Aorta (tissue), 5 donors: ENCODE data around the gene PEAR1. TPM values are rescaled to one million over a fixed set of nuclear protein-coding genes. Genes with fewer than 3 reads are reported as not detected.

Experiments
- ATAC-seq: fragments of 200-7000 bp; cut with Tn5 transposase; one replicate; pipeline ENCODE4 v1.9.1; 2022; ENCODE audit warnings: moderate library complexity; ENCODE audit not compliant: low FRiP score
- DNase-seq, 2 donors: peaks; one replicate each; pipeline ENCODE4 v3.0.0-alpha.2; 2020
- H3K27ac ChIP-seq, 2 donors: one replicate each; pipeline ENCODE4 v1.5.1; 2013; ENCODE audit warnings: low read length in 2 of 2, mild to moderate bottlenecking in 2 of 2, moderate library complexity in 2 of 2, control low read depth in 1 of 2, inconsistent platforms in 1 of 2, low read depth in 1 of 2
- H3K27me3 ChIP-seq, 2 donors: one replicate each; pipeline ENCODE4 v1.6.1; 2013; ENCODE audit warnings: control low read depth in 1 of 2, low read length in 1 of 2, mild to moderate bottlenecking in 1 of 2, moderate library complexity in 1 of 2; ENCODE audit not compliant: insufficient read depth in 2 of 2, control insufficient read depth in 1 of 2
- H3K36me3 ChIP-seq, 2 donors: one replicate each; pipeline ENCODE4 v1.6.1; 2013; ENCODE audit warnings: control low read depth in 1 of 2, low read length in 1 of 2, mild to moderate bottlenecking in 1 of 2; ENCODE audit not compliant: insufficient read depth in 2 of 2, control insufficient read depth in 1 of 2
- H3K4me1 ChIP-seq, 2 donors: one replicate each; pipeline ENCODE4 v1.6.1; 2013; ENCODE audit warnings: low read length in 2 of 2, control low read depth in 1 of 2, mild to moderate bottlenecking in 1 of 2, moderate library complexity in 1 of 2; ENCODE audit not compliant: insufficient read depth in 2 of 2, control insufficient read depth in 1 of 2
- H3K4me3 ChIP-seq, 2 donors: one replicate each; pipeline ENCODE4 v1.5.1; 2013; ENCODE audit warnings: low read length in 2 of 2, control low read depth in 1 of 2, mild to moderate bottlenecking in 1 of 2
- H3K9me3 ChIP-seq: one replicate; pipeline ENCODE4 v1.6.1; 2013; ENCODE audit warnings: mild to moderate bottlenecking, low read length; ENCODE audit not compliant: control insufficient read depth
- WGBS, 2 donors: extraction: QIAGEN DNeasy Blood & Tissue Kit; methylation state at CpG; one replicate each; pipeline ENCODE4 v1.1.7; 2013; 5-methylcytosine and 5-hydroxymethylcytosine counted together
- intact Hi-C, 2 donors: fragments of 100-400 bp; cut with DNase I; formaldehyde crosslinking; loops; one replicate each; pipeline versions ENCODE4 v1.14.2 to v1.15.0; 2022
- polyA plus RNA-seq, 2 donors: library from polyadenylated mRNA; stranded (reverse); fragments of 200-250 nt; gene quantifications; one replicate each; pipeline ENCODE4 v1.2.3, GENCODE V29; 2013
- total RNA-seq, 2 donors: library from RNA; stranded (reverse); fragmentation: NEBNext Ultra II Directional; extraction: Animal tissue kit (Norgen Biotek cat#: 25700); gene quantifications; one replicate each; pipeline ENCODE4 v1.2.1, GENCODE V29; 2021
- donor health status: healthy with polysubstance abuse.
- donor health status: Bipolar disorder and iron deficiency.
- donor health status: DM: no; HTN: no; CAD: no.
- donor health status: DM: no; HTN: no; CAD: no.
- donor health status: DM: yes; HTN: yes; CAD: no.

Gene PEAR1
- total and polyA plus RNA-seq, 4 donors, result 5.6 to 46.6 (median 25.1) TPM

DNA sequence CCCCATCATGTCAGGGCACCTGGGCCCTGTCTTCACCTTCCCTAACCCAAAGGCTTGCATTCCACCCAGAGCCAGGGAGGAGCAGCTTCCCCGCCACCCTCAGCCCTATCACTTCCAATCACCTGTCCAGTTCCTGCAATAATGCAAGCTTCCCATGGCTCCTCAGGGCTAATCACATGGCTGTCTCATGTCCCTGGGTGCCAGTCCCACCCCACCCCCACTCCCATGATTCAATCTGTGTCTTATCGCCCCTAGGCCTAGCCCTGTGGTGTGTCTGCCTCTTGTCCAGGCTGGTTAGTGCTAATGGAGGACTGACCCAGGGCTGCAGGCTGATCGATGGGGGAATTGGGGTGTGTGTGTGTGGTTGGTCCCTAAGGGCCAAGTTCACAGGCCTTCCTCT lies 11.0 kb upstream of the PEAR1 start:
- no peaks in the 10 kb centered on the region for H3K4me1 ChIP-seq
- DNase-seq, result no peak
- no peak for ATAC-seq
- no peaks in the 10 kb centered on the region for H3K9me3 ChIP-seq
- no peak overlapping the region for H3K27ac ChIP-seq
- intact Hi-C loops, result loop anchor here in 1 of 2 donors (10.0 kb wide), 1 partner anchor 188 kb away; no protein-coding TSS in a partner anchor
- no peaks in the 10 kb centered on the region for H3K27me3 ChIP-seq
- H3K36me3 ChIP-seq, result no peaks in the 10 kb centered on the region
- 82 to 97% methylated on average over 3 of the region's 3 CpGs for WGBS, 2 donors
- no peak overlapping the region for H3K4me3 ChIP-seq

- no peak overlapping the region for H3K27ac ChIP-seq
- ATAC-seq (no peak), DNase-seq (no peak)
- no peaks in the 10 kb centered on the region for H3K36me3 ChIP-seq
- H3K9me3 ChIP-seq, result no peaks in the 10 kb centered on the region
- no peaks in the 10 kb centered on the region for H3K4me1 ChIP-seq
- no peaks in the 10 kb centered on the region for H3K27me3 ChIP-seq
- intact Hi-C loops, result loop anchor here in 1 of 2 donors (10.0 kb wide), 1 partner anchor 189 kb away; no protein-coding TSS in a partner anchor
- no peak overlapping the region for H3K4me3 ChIP-seq
- 74 to 75% methylated on average over 7 of the region's 7 CpGs for WGBS, 2 donors
These were observed 9.6 kb upstream of the PEAR1 start for GRCh38 chr1:156883919-156884318.

GRCh38 chr1:156884560-156885184 lies 8.8 kb upstream of the PEAR1 start:
- intact Hi-C loops, result loop anchor here (5.0 to 10.0 kb wide), 2 partner anchors 42 to 190 kb away; no protein-coding TSS in a partner anchor
- DNase-seq, result no peak
- no peak overlapping the region for H3K27ac ChIP-seq
- no peaks in the 10 kb centered on the region for H3K36me3 ChIP-seq
- no peaks in the 10 kb centered on the region for H3K27me3 ChIP-seq
- no peaks in the 10 kb centered on the region for H3K9me3 ChIP-seq
- no peak overlapping the region for H3K4me3 ChIP-seq
- ATAC-seq, result no peak
- 45 to 49% methylated on average over 10 of the region's 10 CpGs for WGBS, 2 donors
- no peaks in the 10 kb centered on the region for H3K4me1 ChIP-seq

GRCh38 chr1:156885314-156885713 lies 8.2 kb upstream of the PEAR1 start:
- WGBS, 2 donors, result 11 to 20% methylated on average over 1 of the region's 1 CpG
- DNase-seq (no peak), ATAC-seq (no peak)
- Histone ChIP-seq H3K27me3 (no peaks in the 10 kb centered on the region), H3K4me1 (no peaks in the 10 kb centered on the region), H3K4me3 (no peak overlapping the region), H3K36me3 (no peaks in the 10 kb centered on the region), H3K9me3 (no peaks in the 10 kb centered on the region), H3K27ac (no peak overlapping the region)
- intact Hi-C loops, result loop anchor here (5.0 to 10.0 kb wide), 2 partner anchors 43 to 191 kb away; no protein-coding TSS in a partner anchor

DNA sequence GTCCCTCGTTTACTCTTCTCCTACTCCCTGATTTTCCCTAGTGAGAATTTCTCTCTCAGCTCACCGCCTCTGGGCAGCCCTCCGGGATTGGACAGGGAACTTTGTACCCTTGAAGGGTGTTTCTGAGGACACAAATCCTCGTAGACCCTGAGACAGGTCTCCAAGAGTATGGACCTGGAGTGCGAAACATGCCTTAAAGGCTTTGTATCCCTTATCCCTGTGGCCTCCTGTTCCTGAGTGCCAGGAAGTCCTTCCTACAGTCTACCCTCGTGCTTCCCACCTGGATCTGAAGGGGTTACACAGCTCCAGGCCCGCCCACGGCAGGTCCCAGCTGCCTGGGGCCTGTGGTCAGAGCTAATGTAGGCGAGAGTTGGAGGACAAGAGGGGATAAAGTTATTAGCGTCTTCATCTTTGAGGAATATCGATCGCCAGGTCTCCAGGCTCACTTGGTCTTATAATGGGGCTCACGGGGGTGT lies 7.6 kb upstream of the PEAR1 start:
- no peaks in the 10 kb centered on the region for H3K4me1 ChIP-seq
- no peak overlapping the region for H3K27ac ChIP-seq
- intact Hi-C loops, result loop anchor here (5.0 to 10.0 kb wide), 2 partner anchors 44 to 191 kb away; no protein-coding TSS in a partner anchor
- 76 to 81% methylated on average over 13 of the region's 13 CpGs for WGBS, 2 donors
- no peaks in the 10 kb centered on the region for H3K9me3 ChIP-seq
- no peaks in the 10 kb centered on the region for H3K27me3 ChIP-seq
- no peaks in the 10 kb centered on the region for H3K36me3 ChIP-seq
- ATAC-seq, result no peak
- no peak overlapping the region for H3K4me3 ChIP-seq
- DNase-seq, result no peak

DNA sequence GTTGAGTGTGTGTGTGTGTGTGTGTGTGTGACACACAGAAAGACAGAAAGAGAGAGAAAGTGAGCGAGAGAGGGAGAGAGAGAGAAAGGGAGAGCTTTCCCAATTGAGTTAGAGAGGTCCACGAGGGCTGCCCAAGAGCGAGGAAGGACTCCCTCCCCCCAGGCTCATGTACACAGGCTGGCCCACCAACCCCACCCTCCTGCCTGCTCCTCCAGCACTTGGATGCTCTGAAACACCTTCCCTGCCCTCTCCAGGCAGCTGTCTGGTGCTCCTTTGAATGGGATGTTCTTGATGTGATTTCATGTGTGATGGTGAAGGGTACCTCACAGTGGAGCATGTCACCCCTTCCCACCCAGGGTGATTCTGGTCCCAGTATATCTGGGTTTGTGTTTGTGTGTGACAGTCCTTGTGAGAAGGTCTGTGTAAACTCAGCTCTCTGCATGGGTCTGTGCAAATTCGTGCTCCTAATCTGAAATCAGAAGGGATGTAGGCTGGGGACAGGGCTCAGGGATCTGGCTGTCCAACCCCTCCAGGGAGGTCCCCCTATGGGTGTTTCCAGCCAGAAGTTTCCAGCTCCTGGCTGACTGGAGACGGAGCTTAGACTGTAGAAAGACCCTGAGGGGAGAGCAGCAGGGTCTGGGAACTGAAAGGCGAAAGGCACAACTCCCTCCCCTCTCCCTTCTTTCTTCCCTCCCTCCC lies 6.8 kb upstream of the PEAR1 start:
- no peak for DNase-seq
- Histone ChIP-seq H3K27ac (no peak overlapping the region), H3K4me3 (no peak overlapping the region), H3K9me3 (no peaks in the 10 kb centered on the region), H3K27me3 (no peaks in the 10 kb centered on the region), H3K4me1 (no peaks in the 10 kb centered on the region), H3K36me3 (no peaks in the 10 kb centered on the region)
- ATAC-seq, result no peak
- WGBS, 2 donors, result 63 to 77% methylated on average over 6 of the region's 6 CpGs
- intact Hi-C loops, result loop anchor here (5.0 to 10.0 kb wide), 2 partner anchors 44 to 192 kb away; no protein-coding TSS in a partner anchor

DNA sequence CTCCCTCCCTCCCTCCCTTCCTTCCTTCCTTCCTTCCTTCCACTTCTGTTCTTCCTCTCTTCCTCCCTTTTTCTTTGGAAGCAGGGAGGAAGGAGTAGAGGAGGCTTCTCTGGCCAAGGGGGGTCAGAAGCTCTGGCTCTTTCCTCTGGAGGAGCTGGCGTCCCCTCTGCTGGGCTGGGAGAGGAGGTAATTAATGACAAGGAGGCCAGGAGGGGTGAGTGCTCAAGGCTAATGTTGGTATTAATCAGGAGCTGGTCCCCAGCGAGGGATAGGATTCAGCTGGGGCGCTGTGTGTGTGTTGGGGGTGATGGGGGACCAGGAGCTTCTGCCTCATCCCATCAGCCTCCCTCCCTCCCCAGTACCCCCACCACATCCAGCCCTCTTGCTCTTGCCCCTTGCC lies 6.2 kb upstream of the PEAR1 start:
- Histone ChIP-seq H3K36me3 (no peaks in the 10 kb centered on the region), H3K27me3 (no peaks in the 10 kb centered on the region), H3K27ac (no peak overlapping the region), H3K4me3 (no peak overlapping the region), H3K9me3 (no peaks in the 10 kb centered on the region), H3K4me1 (no peaks in the 10 kb centered on the region)
- no peak for ATAC-seq
- 57% methylated on average over 3 of the region's 3 CpGs for WGBS, 2 donors
- no peak for DNase-seq
- intact Hi-C loops, result loop anchor here (5.0 to 10.0 kb wide), 2 partner anchors 45 to 193 kb away; no protein-coding TSS in a partner anchor

DNA sequence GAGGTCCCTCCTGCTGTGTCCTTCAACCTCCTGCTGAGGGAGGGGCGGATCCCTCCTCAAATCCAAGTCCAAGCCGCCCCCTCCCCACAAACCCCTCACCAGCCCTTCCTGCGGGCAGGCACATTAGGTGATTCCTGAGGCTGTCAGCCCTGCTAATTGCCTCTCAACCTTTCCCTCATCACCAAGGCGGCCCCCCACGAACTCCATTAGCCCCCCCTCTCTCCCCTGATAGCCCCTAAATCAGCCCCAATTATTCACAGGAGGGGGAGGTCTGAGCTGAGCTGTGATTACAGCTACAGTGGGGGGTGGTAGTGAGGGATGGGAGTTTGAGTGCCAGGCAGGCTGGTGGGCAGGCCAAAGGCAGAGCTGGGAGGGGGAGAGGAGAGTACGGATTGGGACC lies 5.8 kb upstream of the PEAR1 start:
- H3K27ac ChIP-seq, result no peak overlapping the region
- no peaks in the 10 kb centered on the region for H3K4me1 ChIP-seq
- H3K27me3 ChIP-seq, result no peaks in the 10 kb centered on the region
- 46 to 61% methylated on average over 6 of the region's 6 CpGs for WGBS, 2 donors
- ATAC-seq (no peak), DNase-seq (no peak)
- no peaks in the 10 kb centered on the region for H3K36me3 ChIP-seq
- no peaks in the 10 kb centered on the region for H3K9me3 ChIP-seq
- intact Hi-C loops, result loop anchor here (5.0 to 10.0 kb wide), 2 partner anchors 45 to 193 kb away; no protein-coding TSS in a partner anchor
- no peak overlapping the region for H3K4me3 ChIP-seq
